H9 (cell line): ENCODE results near the gene PCDHGB2. TPM values are rescaled to one million over a fixed set of nuclear protein-coding genes. Genes with fewer than 3 reads are reported as not detected.

Experiments used
- DNase-seq: peaks from one replicate; pipeline ENCODE4 v3.0.0-alpha.2; 2017
- H2AFZ ChIP-seq: one replicate; pipeline ENCODE4 v1.6.1; 2013; ENCODE audit warnings: mild to moderate bottlenecking, low read length, control low read depth, moderate library complexity
- H2AK5ac ChIP-seq: 2 replicates; pipeline ENCODE4 v1.6.1; 2013; ENCODE audit warnings: low read length, control low read depth, mixed read lengths; ENCODE audit not compliant: insufficient read length
- H2BK120ac ChIP-seq: one replicate; pipeline ENCODE4 v1.6.1; 2013; ENCODE audit warnings: low read depth, mild to moderate bottlenecking, low read length, control low read depth, inconsistent platforms; ENCODE audit not compliant: poor library complexity, severe bottlenecking
- H2BK12ac ChIP-seq: 2 replicates; pipeline ENCODE4 v1.6.1; 2013; ENCODE audit warnings: low read length, control low read depth, mixed read lengths, low read depth; ENCODE audit not compliant: insufficient read length
- H2BK15ac ChIP-seq: 2 replicates; pipeline ENCODE4 v1.6.1; 2013; ENCODE audit warnings: low read depth, low read length, control low read depth
- H2BK20ac ChIP-seq: one replicate; pipeline ENCODE4 v1.6.1; 2013; ENCODE audit warnings: low read depth, mild to moderate bottlenecking, low read length, control low read depth, inconsistent platforms; ENCODE audit not compliant: poor library complexity, severe bottlenecking
- H2BK5ac ChIP-seq: 2 replicates; pipeline ENCODE4 v1.6.1; 2013; ENCODE audit warnings: low read length, control low read depth, mixed read lengths; ENCODE audit not compliant: insufficient read length
- H3K14ac ChIP-seq: 2 replicates; pipeline ENCODE4 v1.6.1; 2013; ENCODE audit warnings: low read length, control low read depth; ENCODE audit not compliant: insufficient read depth
- H3K18ac ChIP-seq: 2 replicates; pipeline ENCODE4 v1.6.1; 2013; ENCODE audit warnings: low read depth, mild to moderate bottlenecking, mixed read lengths, low read length, control low read depth; ENCODE audit not compliant: insufficient read length
- H3K23ac ChIP-seq: 2 replicates; pipeline ENCODE4 v1.6.1; 2013; ENCODE audit warnings: low read length, control low read depth, mixed read lengths, low read depth; ENCODE audit not compliant: insufficient read length
- H3K23me2 ChIP-seq: 2 replicates; pipeline ENCODE4 v1.6.1; 2013; ENCODE audit warnings: low read depth, mild to moderate bottlenecking, mixed read lengths, low read length, control low read depth; ENCODE audit not compliant: insufficient read length, poor library complexity, severe bottlenecking
- H3K27ac ChIP-seq: 2 replicates; pipeline ENCODE4 v1.5.1; 2013; ENCODE audit warnings: low read length, control low read depth, mixed read lengths, low read depth; ENCODE audit not compliant: insufficient read length
- H3K27me3 ChIP-seq: 2 replicates; pipeline ENCODE4 v1.6.1; 2013; ENCODE audit warnings: low read length, control low read depth, inconsistent platforms; ENCODE audit not compliant: insufficient read depth
- H3K4ac ChIP-seq: 2 replicates; pipeline ENCODE4 v1.6.1; 2013; ENCODE audit warnings: low read depth, mild to moderate bottlenecking, control low read depth, inconsistent platforms, low read length, moderate library complexity
- H3K4me1 ChIP-seq: 2 replicates; pipeline ENCODE4 v1.6.1; 2013; ENCODE audit warnings: low read length, control low read depth, inconsistent platforms; ENCODE audit not compliant: insufficient read depth
- H3K4me2 ChIP-seq: 2 replicates; pipeline ENCODE4 v1.6.1; 2013; ENCODE audit warnings: low read length, control low read depth, mixed read lengths; ENCODE audit not compliant: insufficient read length, insufficient read depth
- H3K56ac ChIP-seq: 2 replicates; pipeline ENCODE4 v1.6.1; 2013; ENCODE audit warnings: low read depth, mild to moderate bottlenecking, mixed read lengths, low read length, control low read depth; ENCODE audit not compliant: insufficient read length
- H3K79me1 ChIP-seq: 2 replicates; pipeline ENCODE4 v1.6.1; 2013; ENCODE audit warnings: low read depth, mild to moderate bottlenecking, moderate library complexity, low read length, control low read depth, inconsistent platforms; ENCODE audit not compliant: insufficient read depth, poor library complexity, severe bottlenecking
- H3K79me2 ChIP-seq: 2 replicates; pipeline ENCODE4 v1.6.1; 2013; ENCODE audit warnings: low read length, control low read depth, inconsistent platforms; ENCODE audit not compliant: insufficient read depth
- H3K9ac ChIP-seq: 2 replicates; pipeline ENCODE4 v1.6.1; 2013; ENCODE audit warnings: low read length, control low read depth, mixed read lengths; ENCODE audit not compliant: insufficient read length; ENCODE audit errors: extremely low read depth
- H3K9me3 ChIP-seq: one replicate; pipeline ENCODE4 v1.6.1; 2013; ENCODE audit warnings: low read depth, low read length, inconsistent platforms; ENCODE audit not compliant: control insufficient read depth
- H3T11ph ChIP-seq: one replicate; pipeline ENCODE4 v1.6.1; 2013; ENCODE audit warnings: mild to moderate bottlenecking, low read length, control low read depth, inconsistent platforms
- H4K20me1 ChIP-seq: one replicate; pipeline ENCODE4 v1.6.1; 2013; ENCODE audit not compliant: control insufficient read depth, insufficient read length, insufficient read depth
- H4K5ac ChIP-seq: 2 replicates; pipeline ENCODE4 v1.6.1; 2013; ENCODE audit warnings: low read depth, mild to moderate bottlenecking, mixed read lengths, low read length, control low read depth; ENCODE audit not compliant: insufficient read length
- H4K8ac ChIP-seq: replicated peaks from 2 replicates; pipeline ENCODE4 v1.6.1; 2013; ENCODE audit warnings: low read length, control low read depth, mixed read lengths, low read depth; ENCODE audit not compliant: insufficient read length
- H4K91ac ChIP-seq: 2 replicates; pipeline ENCODE4 v1.6.1; 2013; ENCODE audit warnings: low read depth, mild to moderate bottlenecking, moderate library complexity, mixed read lengths, low read length, control low read depth; ENCODE audit not compliant: insufficient read length
- H3K27ac Mint-ChIP-seq, 3 experiments: 2 replicates in 2 of 3; 3 replicates in 1 of 3; pipeline ENCODE4 v1.8.0; 2020 to 2021; ENCODE audit warnings: mixed read lengths in 3 of 3, mild to moderate bottlenecking in 1 of 3, moderate library complexity in 1 of 3
- H3K27me3 Mint-ChIP-seq: 2 replicates; pipeline ENCODE4 v1.8.0; 2021; ENCODE audit warnings: low read depth, mild to moderate bottlenecking, moderate library complexity, mixed read lengths
- H3K36me3 Mint-ChIP-seq, 3 experiments: 2 replicates in 2 of 3; 3 replicates in 1 of 3; pipeline ENCODE4 v1.8.0; 2020 to 2021; ENCODE audit warnings: low read depth in 3 of 3, mixed read lengths in 3 of 3; ENCODE audit not compliant: insufficient read depth in 1 of 3
- H3K4me1 Mint-ChIP-seq, 2 experiments: 2 replicates each; pipeline ENCODE4 v1.8.0; 2020; ENCODE audit warnings: mixed read lengths in 2 of 2
- H3K4me3 Mint-ChIP-seq, 2 experiments: 2 replicates in 1 of 2; 3 replicates in 1 of 2; pipeline ENCODE4 v1.8.0; 2020 to 2021; ENCODE audit warnings: mild to moderate bottlenecking in 2 of 2, mixed read lengths in 2 of 2, moderate library complexity in 1 of 2
- H3K9me3 Mint-ChIP-seq, 2 experiments: 2 replicates in 1 of 2; 3 replicates in 1 of 2; pipeline ENCODE4 v1.8.0; 2020; ENCODE audit warnings: mild to moderate bottlenecking in 2 of 2, mixed read lengths in 2 of 2, moderate library complexity in 1 of 2
- WGBS: extraction: QIAGEN DNeasy Blood & Tissue Kit; methylation state at CpG from one replicate; pipeline ENCODE4 v1.1.7; 2013; ENCODE audit warnings: missing lambda C conversion rate, low lambda C conversion rate, mixed read lengths; ENCODE audit not compliant: insufficient read length; ENCODE audit errors: extremely low coverage; 5-methylcytosine and 5-hydroxymethylcytosine counted together
- total RNA-seq: library from RNA; stranded (reverse); gene quantifications from 2 replicates; pipeline ENCODE4 v1.2.1, GENCODE V29; 2021
- TF ChIP-seq, protein P1 (sequence below): fragments of 200-600 bp; sonication (generic); conservative IDR thresholded peaks from 3 replicates; pipeline ENCODE4 v1.8.0; 2021; ENCODE audit warnings: antibody characterized with exemption, mild to moderate bottlenecking

Gene PCDHGB2
- total RNA-seq, 1 experiment from 2014 or later = 3.8 TPM

- no peaks in the 10 kb centered on the region for H3K23me2 ChIP-seq
- no peak within 1 kb of the TSS for H2AK5ac ChIP-seq
- H3K36me3 Mint-ChIP-seq = peaks cover 17 to 52% (median 33%) of the 10 kb centered on the region in 3 experiments
- no peak within 1 kb of the TSS for H4K8ac ChIP-seq
- H3K4ac ChIP-seq = no peak within 1 kb of the TSS
- H3K79me2 ChIP-seq = no peaks in the 10 kb centered on the region
- no peaks in the 10 kb centered on the region for H3K4me1 ChIP-seq
- no peak within 1 kb of the TSS for H4K91ac ChIP-seq
- no peak within 1 kb of the TSS for H2BK20ac ChIP-seq
- peaks cover 2 to 4% of the 10 kb centered on the region in 2 experiments; a peak in 2 of 4 replicates for H3K4me1 Mint-ChIP-seq
- no peak within 1 kb of the TSS for H3K27ac Mint-ChIP-seq
- H3T11ph ChIP-seq = no peak within 1 kb of the TSS
- peak within 1 kb of the TSS; percentile 35 for H2AFZ ChIP-seq
- H3K18ac ChIP-seq = no peak within 1 kb of the TSS
- no peak for DNase-seq
- H2BK12ac ChIP-seq = no peak within 1 kb of the TSS
- no peak within 1 kb of the TSS for H3K4me2 ChIP-seq
- no peak within 1 kb of the TSS for H3K14ac ChIP-seq
- no peak within 1 kb of the TSS for H2BK15ac ChIP-seq
- no peaks in the 10 kb centered on the region for H3K27me3 ChIP-seq
- no peaks in the 10 kb centered on the region for H4K20me1 ChIP-seq
- no peak within 1 kb of the TSS for H3K56ac ChIP-seq
- H3K4me3 Mint-ChIP-seq = peak within 1 kb of the TSS in 1 of 2 experiments; percentile 44; a peak in 1 of 5 replicates
- no peaks in the 10 kb centered on the region for H3K79me1 ChIP-seq
- H3K27ac ChIP-seq = no peak within 1 kb of the TSS
- H3K9me3 Mint-ChIP-seq = peaks cover 65 to 77% of the 10 kb centered on the region in 2 experiments
- peaks cover 25% of the 10 kb centered on the region for H3K9me3 ChIP-seq
- no peak within 1 kb of the TSS for H3K23ac ChIP-seq
- TF ChIP-seq, protein P1, sequence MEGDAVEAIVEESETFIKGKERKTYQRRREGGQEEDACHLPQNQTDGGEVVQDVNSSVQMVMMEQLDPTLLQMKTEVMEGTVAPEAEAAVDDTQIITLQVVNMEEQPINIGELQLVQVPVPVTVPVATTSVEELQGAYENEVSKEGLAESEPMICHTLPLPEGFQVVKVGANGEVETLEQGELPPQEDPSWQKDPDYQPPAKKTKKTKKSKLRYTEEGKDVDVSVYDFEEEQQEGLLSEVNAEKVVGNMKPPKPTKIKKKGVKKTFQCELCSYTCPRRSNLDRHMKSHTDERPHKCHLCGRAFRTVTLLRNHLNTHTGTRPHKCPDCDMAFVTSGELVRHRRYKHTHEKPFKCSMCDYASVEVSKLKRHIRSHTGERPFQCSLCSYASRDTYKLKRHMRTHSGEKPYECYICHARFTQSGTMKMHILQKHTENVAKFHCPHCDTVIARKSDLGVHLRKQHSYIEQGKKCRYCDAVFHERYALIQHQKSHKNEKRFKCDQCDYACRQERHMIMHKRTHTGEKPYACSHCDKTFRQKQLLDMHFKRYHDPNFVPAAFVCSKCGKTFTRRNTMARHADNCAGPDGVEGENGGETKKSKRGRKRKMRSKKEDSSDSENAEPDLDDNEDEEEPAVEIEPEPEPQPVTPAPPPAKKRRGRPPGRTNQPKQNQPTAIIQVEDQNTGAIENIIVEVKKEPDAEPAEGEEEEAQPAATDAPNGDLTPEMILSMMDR = peak; percentile 66
- no CpG with 5 or more reads among the region's 9 CpGs for WGBS
- no peak within 1 kb of the TSS for H3K9ac ChIP-seq
- H2BK120ac ChIP-seq = no peak within 1 kb of the TSS
- peaks cover 9% of the 10 kb centered on the region for H3K27me3 Mint-ChIP-seq
- no peak within 1 kb of the TSS for H4K5ac ChIP-seq
- H2BK5ac ChIP-seq = no peak within 1 kb of the TSS
Measured at GRCh38 chr5:141343242-141343952, 16.4 kb upstream of the PCDHGB2 start, which contains the start of gene PCDHGA3. Gene PCDHGA3 (plus strand): TSS chr5:141343829. CDS start chr5:141344034, 205 bp downstream.
